Omental fat pad (tissue), 4 donors: Measurements from ENCODE around the gene KLF2. TPM values are rescaled to one million over a fixed set of nuclear protein-coding genes. Genes with fewer than 3 reads are reported as not detected.

Experiments
- ATAC-seq: fragments of 150-250 bp; one replicate; pipeline ENCODE4 v1.9.1; 2016; ENCODE audit warnings: mild to moderate bottlenecking, moderate library complexity; ENCODE audit not compliant: low FRiP score
- DNase-seq: peaks from one replicate; pipeline ENCODE4 v3.0.0-alpha.2; 2019; ENCODE audit warnings: low spot score
- CTCF ChIP-seq, 3 donors: fragments of 450-650 bp; IDR thresholded peaks; one replicate each; pipeline ENCODE4 v1.5.1; 2016 to 2017; ENCODE audit warnings: antibody characterized with exemption in 3 of 3, mild to moderate bottlenecking in 3 of 3, moderate library complexity in 2 of 3
- total RNA-seq, 4 donors: library from RNA; depleted of rRNA; stranded (reverse); fragments of >200 nt; gene quantifications; one replicate each; pipeline ENCODE4 v1.1.0, GENCODE V29; 2016

KLF2 gene
- total RNA-seq, 4 donors from 2014 or later = 61.1 to 160 (median 85.9) TPM

GRCh38 chr19:16364231-16364865 lies 39.7 kb downstream of the KLF2 start:
- TF ChIP-seq CTCF (IDR thresholded peaks at IDR 0.05) = no peak
- ATAC-seq = peak; percentile 24
- DNase-seq = no peak

- no peak for TF ChIP-seq CTCF (IDR thresholded peaks at IDR 0.05)
- DNase-seq (no peak), ATAC-seq (no peak)
These were observed 40.8 kb downstream of the KLF2 start for GRCh38 chr19:16365300-16365996.

- ATAC-seq (no peak), DNase-seq (no peak)
- TF ChIP-seq CTCF (IDR thresholded peaks at IDR 0.05) = no peak
These were observed 41.4 kb downstream of the KLF2 start for GRCh38 chr19:16366056-16366432.

GRCh38 chr19:16366433-16367260 lies 42.0 kb downstream of the KLF2 start:
- no peak for DNase-seq

GRCh38 chr19:16367261-16367683 lies 42.6 kb downstream of the KLF2 start:
- no peak for DNase-seq
- TF ChIP-seq CTCF (IDR thresholded peaks at IDR 0.05) = no peak
- ATAC-seq = no peak

More at GRCh38 chr19:16366433-16367260, 42.0 kb downstream of the KLF2 start:
- ATAC-seq = no peak
- TF ChIP-seq CTCF (IDR thresholded peaks at IDR 0.05) = no peak

- DNase-seq = no peak
- no peak for TF ChIP-seq CTCF (IDR thresholded peaks at IDR 0.05)
These were observed 44.0 kb downstream of the KLF2 start for GRCh38 chr19:16368385-16369305.

More at GRCh38 chr19:16368385-16369305, 44.0 kb downstream of the KLF2 start:
- ATAC-seq = no peak
